ENCODE measurements around the gene BANK1.

The BANK1 gene

GRCh38 chr4:102036619-102037376 is 246.3 kb downstream of the BANK1 start:
- no peak for DNase-seq (ENCODE audit: low read depth)

- no peak for DNase-seq (ENCODE audit: low read depth)
These were observed 247.0 kb downstream of the BANK1 start for GRCh38 chr4:102037566-102037965.

- no peak for DNase-seq (ENCODE audit: low read depth)
These were observed 252.6 kb downstream of the BANK1 start for GRCh38 chr4:102042871-102043802.

GRCh38 chr4:102047616-102048015 is 257.1 kb downstream of the BANK1 start:
- DNase-seq (ENCODE audit: low read depth) = no peak

- no peak for DNase-seq (ENCODE audit: low read depth)
These were observed 265.3 kb downstream of the BANK1 start for GRCh38 chr4:102055805-102056204.

GRCh38 chr4:102057122-102057521 is 266.6 kb downstream of the BANK1 start:
- no peak for DNase-seq (ENCODE audit: low read depth)

GRCh38 chr4:102061133-102061532 is 270.6 kb downstream of the BANK1 start:
- no peak for DNase-seq (ENCODE audit: low read depth)

GRCh38 chr4:102064747-102065442 is 274.4 kb downstream of the BANK1 start:
- no peak for DNase-seq (ENCODE audit: low read depth)

GRCh38 chr4:102076622-102077021 is 286.1 kb downstream of the BANK1 start:
- no peak for DNase-seq (ENCODE audit: low read depth)

GRCh38 chr4:102080184-102080583 is 289.7 kb downstream of the BANK1 start:
- no peak for DNase-seq (ENCODE audit: low read depth)

- no peak for DNase-seq (ENCODE audit: low read depth)
These were observed 299.5 kb downstream of the BANK1 start for GRCh38 chr4:102089850-102090621.

GRCh38 chr4:102091656-102092055 is 301.1 kb downstream of the BANK1 start:
- DNase-seq (ENCODE audit: low read depth) = no peak

- no peak for DNase-seq (ENCODE audit: low read depth)
These were observed 304.0 kb downstream of the BANK1 start for GRCh38 chr4:102094481-102094880.

GRCh38 chr4:102103368-102103767 is 312.8 kb downstream of the BANK1 start:
- DNase-seq (ENCODE audit: low read depth) = no peak

- no peak for DNase-seq (ENCODE audit: low read depth)
These were observed 313.7 kb downstream of the BANK1 start for GRCh38 chr4:102104278-102104677.

- DNase-seq (ENCODE audit: low read depth) = no peak
These were observed 315.5 kb downstream of the BANK1 start for GRCh38 chr4:102105983-102106382.

GRCh38 chr4:102114118-102114630 is 323.6 kb downstream of the BANK1 start:
- DNase-seq (ENCODE audit: low read depth) = no peak

- DNase-seq (ENCODE audit: low read depth) = no peak
These were observed 325.6 kb downstream of the BANK1 start for GRCh38 chr4:102116121-102116520.

GRCh38 chr4:102120846-102121245 is 330.3 kb downstream of the BANK1 start:
- no peak for DNase-seq (ENCODE audit: low read depth)

All from CMK (cell line).